Measurements from ENCODE around the gene CLCN3. TPM values are rescaled to one million over a fixed set of nuclear protein-coding genes. Genes with fewer than 3 reads are reported as not detected.

The CLCN3 gene
- total and polyA plus RNA-seq, 2 of the 13 experiments (the other 11 are each of a cell fraction or from before 2014, with no cell fraction given) = 13.6 to 23.7 TPM

GRCh38 chr4:169619958-169620879 lies at the start of gene CLCN3 (continued):
- no peak; the same call in 1 of the 2 replicates for TF ChIP-seq ZNF142 (CRISPR knock-in tag; IDR thresholded peaks at IDR 0.05)
- 0 out of 2 replicates have a peak, but pooled peaks have one; percentile 15 for TF ChIP-seq ISX (CRISPR knock-in tag; conservative IDR thresholded peaks at IDR 0.05)
- no peak for TF ChIP-seq SCMH1 (CRISPR knock-in tag; IDR thresholded peaks at IDR 0.05; ENCODE audit: borderline replicate concordance)
- no peak for TF ChIP-seq SMAD9 (CRISPR knock-in tag; IDR thresholded peaks at IDR 0.05)
- TF ChIP-seq CREBL2 (CRISPR knock-in tag; IDR thresholded peaks at IDR 0.05; ENCODE audit: borderline replicate concordance) = no peak
- peak; percentile 49; the same call in 1 of the 2 replicates for TF ChIP-seq CEBPG (CRISPR knock-in tag; IDR thresholded peaks at IDR 0.05)
- TF ChIP-seq RBAK (CRISPR knock-in tag; IDR thresholded peaks at IDR 0.05) = no peak
- no peak for TF ChIP-seq ZNF746 (CRISPR knock-in tag; IDR thresholded peaks at IDR 0.05)
- no peak for TF ChIP-seq ZNF446 (CRISPR knock-in tag; IDR thresholded peaks at IDR 0.05)
- TF ChIP-seq ARHGAP35 (CRISPR knock-in tag; IDR thresholded peaks at IDR 0.05; ENCODE audit: borderline replicate concordance) = peak; percentile 62; the same call in 1 of the 2 replicates
- no peak for TF ChIP-seq ZNF207 (IDR thresholded peaks at IDR 0.05; ENCODE audit: borderline replicate concordance)
- no peak for TF ChIP-seq ZUFSP (CRISPR knock-in tag; IDR thresholded peaks at IDR 0.05; ENCODE audit: borderline replicate concordance)
- peak; percentile 70; the same call in 1 of the 2 replicates for TF ChIP-seq HMGXB3 (CRISPR knock-in tag; IDR thresholded peaks at IDR 0.05; ENCODE audit: borderline replicate concordance)
- 0 out of 2 replicates have a peak, but pooled peaks have one; percentile 70 for TF ChIP-seq ZFP82 (CRISPR knock-in tag; IDR thresholded peaks at IDR 0.05; ENCODE audit: borderline replicate concordance)
- TF ChIP-seq ZNF10 (CRISPR knock-in tag; IDR thresholded peaks at IDR 0.05; ENCODE audit: borderline replicate concordance, low read depth) = no peak
- TF ChIP-seq BCL6 (CRISPR knock-in tag; IDR thresholded peaks at IDR 0.05) = peak; percentile 34; the same call in 1 of the 2 replicates

Measured in HepG2 (cell line).